Upper lobe of left lung (tissue), 6 donors: ENCODE measurements around the gene ECI1. TPM values are rescaled to one million over a fixed set of nuclear protein-coding genes. Genes with fewer than 3 reads are reported as not detected.

ENCODE experiments used
- ATAC-seq, 2 donors: fragments of 200-7000 bp; cut with Tn5 transposase; one replicate each; pipeline ENCODE4 v1.9.1; 2022; ENCODE audit warnings: mild to moderate bottlenecking in 2 of 2, moderate library complexity in 2 of 2; ENCODE audit not compliant: low FRiP score in 2 of 2
- DNase-seq, 2 donors: peaks; one replicate each; pipeline ENCODE4 v3.0.0-alpha.2; 2019 to 2020
- H3K27ac ChIP-seq, 4 donors: fragments of 200-600 bp; sonication (generic); one replicate each; pipeline ENCODE4 v1.5.1; 2016 to 2019
- H3K27me3 ChIP-seq, 4 donors: fragments of 200-600 bp; sonication (generic); one replicate each; pipeline ENCODE4 v1.5.1; 2017 to 2019
- H3K36me3 ChIP-seq, 4 donors: fragments of 200-600 bp; sonication (generic); one replicate each; pipeline ENCODE4 v1.5.1; 2016 to 2019
- H3K4me1 ChIP-seq, 4 donors: fragments of 200-600 bp; sonication (generic); one replicate each; pipeline ENCODE4 v1.5.1; 2018 to 2019
- H3K4me3 ChIP-seq, 4 donors: fragments of 200-600 bp; sonication (generic); one replicate each; pipeline ENCODE4 v1.5.1; 2017 to 2019; ENCODE audit warnings: mild to moderate bottlenecking in 2 of 4, moderate library complexity in 1 of 4
- H3K9me3 ChIP-seq, 4 donors: fragments of 200-600 bp; sonication (generic); one replicate each; pipeline ENCODE4 v1.5.1; 2018 to 2019
- CTCF ChIP-seq, 6 experiments: fragments of 450-650 bp in 4 of 6; fragments of 200-600 bp in 2 of 6; sonication (generic) in 2 of 6; IDR thresholded peaks; one replicate each; pipeline ENCODE4 v1.5.1; 2016 to 2019; ENCODE audit warnings: antibody characterized with exemption in 6 of 6
- EP300 ChIP-seq, 4 donors: sonication (generic); formaldehyde crosslinking; IDR thresholded peaks; one replicate each; pipeline ENCODE4 v1.5.1; 2017; ENCODE audit warnings: antibody characterized with exemption in 4 of 4, control low read depth in 2 of 4
- POLR2A ChIP-seq, 4 donors: fragments of 450-650 bp; IDR thresholded peaks; one replicate each; pipeline ENCODE4 v1.5.1; 2016 to 2017; ENCODE audit warnings: antibody characterized with exemption in 4 of 4, mild to moderate bottlenecking in 2 of 4
- POLR2AphosphoS5 ChIP-seq, 2 donors: sonication (generic); formaldehyde crosslinking; IDR thresholded peaks; one replicate each; pipeline ENCODE4 v1.5.1; 2017; ENCODE audit warnings: antibody characterized with exemption in 2 of 2
- WGBS, 2 donors: methylation state at CpG; one replicate each; pipeline ENCODE4 v1.1.5; 2017 to 2018; 5-methylcytosine and 5-hydroxymethylcytosine counted together
- total RNA-seq, 6 donors: library from RNA; depleted of rRNA in 4 of 6; stranded (reverse); fragments of >200 nt in 4 of 6; gene quantifications; one replicate each; pipeline versions ENCODE4 v1.1.0 to v1.2.1, GENCODE V29; 2016 to 2021
- donor health status: DM: no; HTN: no; CAD: no; lungs with moderate emphysema.
- donor health status: DM: no; HTN: yes; CAD: no; lungs with severe emphysema.

ECI1 gene
- total RNA-seq, 6 donors from 2014 or later: 48.1 to 75.5 (median 68.2) TPM

- Histone ChIP-seq H3K36me3 (no peaks in the 10 kb centered on the region), H3K9me3 (no peaks in the 10 kb centered on the region), H3K27me3 (peaks cover 0 to 28% (median 21%) of the 10 kb centered on the region in 4 donors), H3K4me3 (peak overlapping the region in 3 of 4 donors; percentile 41 to 51 (median 44)), H3K27ac (no peak overlapping the region), H3K4me1 (peaks cover 11 to 20% (median 14%) of the 10 kb centered on the region in 4 donors)
- no peak for ATAC-seq
- peak in 1 of 2 donors; percentile 72 for DNase-seq
- 1 to 5% methylated on average over 13 to 32 of the region's 49 CpGs for WGBS, 2 donors
- no peak for TF ChIP-seq CTCF (IDR thresholded peaks at IDR 0.05)
- TF ChIP-seq POLR2A (IDR thresholded peaks at IDR 0.05): no peak
- TF ChIP-seq EP300 (IDR thresholded peaks at IDR 0.05): no peak
- TF ChIP-seq POLR2AphosphoS5 (IDR thresholded peaks at IDR 0.05): no peak
Measured at GRCh38 chr16:2195322-2196161, 55.8 kb downstream of the ECI1 start.

GRCh38 chr16:2194852-2195321, 56.5 kb downstream of the ECI1 start:
- Histone ChIP-seq H3K27me3 (peaks cover 0 to 28% (median 21%) of the 10 kb centered on the region in 4 donors), H3K4me3 (no peak overlapping the region), H3K9me3 (no peaks in the 10 kb centered on the region), H3K36me3 (no peaks in the 10 kb centered on the region), H3K4me1 (peaks cover 11 to 20% (median 14%) of the 10 kb centered on the region in 4 donors), H3K27ac (no peak overlapping the region)
- 0 to 8% methylated on average over 2 to 8 of the region's 10 CpGs for WGBS, 2 donors
- no peak for TF ChIP-seq POLR2A (IDR thresholded peaks at IDR 0.05)
- no peak for TF ChIP-seq EP300 (IDR thresholded peaks at IDR 0.05)
- peak; percentile 39 to 67 (median 50) for TF ChIP-seq CTCF (IDR thresholded peaks at IDR 0.05)
- TF ChIP-seq POLR2AphosphoS5 (IDR thresholded peaks at IDR 0.05): no peak
- ATAC-seq (peak; percentile 28 to 53), DNase-seq (peak in 1 of 2 donors; percentile 65)

GRCh38 chr16:2194166-2194834, 57.1 kb downstream of the ECI1 start:
- peak in 1 of 2 donors; percentile 64 for DNase-seq
- H3K36me3 ChIP-seq: no peaks in the 10 kb centered on the region
- H3K27ac ChIP-seq: no peak overlapping the region
- WGBS, 2 donors: 67% methylated on average over 16 of the region's 16 CpGs; no CpG with 5 or more reads in 1 of the 2 donors
- peaks cover 0 to 28% (median 21%) of the 10 kb centered on the region in 4 donors for H3K27me3 ChIP-seq
- peaks cover 11 to 20% (median 14%) of the 10 kb centered on the region in 4 donors for H3K4me1 ChIP-seq
- TF ChIP-seq POLR2AphosphoS5 (IDR thresholded peaks at IDR 0.05) (no peak), POLR2A (IDR thresholded peaks at IDR 0.05) (no peak), EP300 (IDR thresholded peaks at IDR 0.05) (no peak), CTCF (IDR thresholded peaks at IDR 0.05) (no peak)
- no peaks in the 10 kb centered on the region for H3K9me3 ChIP-seq
- no peak for ATAC-seq
- no peak overlapping the region for H3K4me3 ChIP-seq

- peaks cover 8 to 15% (median 11%) of the 10 kb centered on the region in 4 donors for H3K4me1 ChIP-seq
- WGBS, 2 donors: 88 to 96% methylated on average over 9 to 11 of the region's 11 CpGs
- H3K9me3 ChIP-seq: no peaks in the 10 kb centered on the region
- ATAC-seq (no peak), DNase-seq (no peak)
- H3K36me3 ChIP-seq: no peaks in the 10 kb centered on the region
- H3K4me3 ChIP-seq: no peak overlapping the region
- no peak overlapping the region for H3K27ac ChIP-seq
- peaks cover 0 to 18% (median 13%) of the 10 kb centered on the region in 4 donors for H3K27me3 ChIP-seq
- TF ChIP-seq POLR2A (IDR thresholded peaks at IDR 0.05) (no peak), CTCF (IDR thresholded peaks at IDR 0.05) (no peak), POLR2AphosphoS5 (IDR thresholded peaks at IDR 0.05) (no peak), EP300 (IDR thresholded peaks at IDR 0.05) (no peak)
Measured at GRCh38 chr16:2191446-2191706, 60.0 kb downstream of the ECI1 start.
